NCI-H1694 treated with DMSO at 0.1 percent for 48 hours (cell line): ENCODE results near the gene MYO1A.
A peak's percentile ranks its signal among the peaks of the same experiment; 100 is the strongest.

ENCODE experiments used
- DNase-seq: peaks from one replicate; lab custom pipeline; 2025; lab: John Stamatoyannopoulos, UW

The MYO1A gene

DNA sequence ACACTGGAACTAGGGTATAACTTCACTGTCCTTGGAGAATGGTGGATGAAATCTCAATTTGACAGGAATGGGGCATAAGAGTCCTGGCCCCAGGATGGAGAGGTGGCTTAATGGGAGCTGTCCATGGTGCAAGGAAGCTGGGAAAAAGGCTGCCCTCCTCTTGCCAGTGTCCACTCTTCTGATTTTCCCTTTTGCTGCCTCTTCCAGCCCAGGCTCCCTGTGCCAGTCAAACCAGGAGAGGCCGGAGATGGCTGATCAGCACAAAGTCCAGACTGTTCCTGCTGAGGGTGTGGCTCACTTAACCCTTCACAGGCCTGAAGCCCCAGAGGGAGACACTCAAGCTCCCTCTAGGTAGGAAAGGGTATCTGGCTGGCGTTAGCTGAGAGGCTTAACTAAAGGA is at the start of gene MYO1A:
Gene MYO1A, minus strand, starts transcription at position 240 of the 400 bp plus-strand sequence. CDS start 1,806 bp downstream, outside the sequence.
- no peak for DNase-seq

GRCh38 chr12:57099047-57099714 is 49.3 kb upstream of the MYO1A start:
- no peak for DNase-seq

- no peak for DNase-seq
Measured at GRCh38 chr12:57098546-57098945, 48.6 kb upstream of the MYO1A start.

GRCh38 chr12:57097554-57097835 is 47.6 kb upstream of the MYO1A start:
- DNase-seq: no peak

- no peak for DNase-seq
Measured at GRCh38 chr12:57096748-57097553, 47.0 kb upstream of the MYO1A start.

DNA sequence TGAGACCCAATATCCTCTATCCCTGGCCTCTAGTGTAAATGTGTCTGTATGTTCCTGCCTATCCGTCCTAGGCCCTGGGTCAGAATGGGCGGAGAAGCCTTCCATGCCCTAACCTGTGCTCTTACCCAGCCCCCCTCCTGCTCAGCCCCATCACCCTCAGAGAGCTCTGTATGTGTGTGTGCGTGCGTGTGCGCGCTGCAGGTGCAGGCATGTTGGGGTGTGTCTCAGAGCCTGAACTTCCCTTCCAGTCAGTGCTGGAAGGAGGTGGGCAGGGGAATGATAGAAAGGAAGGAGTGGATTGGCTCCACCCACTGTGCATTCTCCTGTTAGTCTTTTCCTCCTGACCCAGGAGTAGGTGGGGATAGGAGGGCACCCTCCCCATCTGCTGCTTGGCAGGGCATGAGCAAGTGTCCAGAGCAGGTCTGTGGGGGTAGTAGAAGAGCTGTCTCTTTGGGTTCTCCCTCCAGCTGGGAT is 46.2 kb upstream of the MYO1A start:
- DNase-seq: no peak

GRCh38 chr12:57095440-57095839 is 45.5 kb upstream of the MYO1A start:
- no peak for DNase-seq

- DNase-seq: no peak
Measured at GRCh38 chr12:57094208-57095160, 44.6 kb upstream of the MYO1A start.

DNA sequence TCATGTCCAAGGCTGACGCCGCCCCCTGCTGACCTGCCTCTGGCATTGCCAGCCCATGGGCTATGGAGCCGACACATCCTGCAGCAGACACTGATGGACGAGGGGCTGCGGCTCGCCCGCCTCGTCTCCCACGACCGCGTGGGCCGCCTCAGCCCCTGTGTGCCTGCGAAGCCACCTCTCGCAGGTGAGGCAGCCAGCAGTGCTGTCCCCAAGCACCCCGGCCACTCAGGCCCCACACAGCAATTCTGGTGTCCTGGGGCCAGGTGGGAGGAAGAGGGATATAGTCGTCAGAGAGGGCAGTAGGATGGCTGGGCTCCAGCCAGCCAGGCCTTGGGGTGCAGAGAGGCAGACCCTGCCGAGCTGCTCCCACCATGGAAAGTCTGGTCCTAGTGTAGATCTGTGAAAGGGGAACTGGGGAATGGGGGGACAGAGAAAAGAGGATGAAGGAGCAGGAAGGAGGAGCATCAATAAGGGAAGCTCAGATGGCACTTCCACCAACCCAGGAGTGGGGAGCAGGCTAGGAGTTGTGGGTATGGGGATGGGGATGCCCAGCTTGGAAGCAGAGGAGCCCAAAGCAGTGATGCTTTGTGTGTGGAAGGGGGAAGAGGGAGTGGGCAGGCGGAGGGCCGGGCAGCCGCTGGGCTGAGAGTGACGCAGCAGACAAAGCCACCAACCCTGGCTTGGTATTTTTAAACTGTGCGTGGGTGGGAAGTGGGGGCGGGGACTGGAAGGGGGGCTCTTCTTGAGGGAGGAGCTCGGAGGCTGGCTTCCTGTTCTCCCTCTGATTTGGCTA is 43.7 kb upstream of the MYO1A start:
- DNase-seq: no peak

- DNase-seq: no peak
Measured at GRCh38 chr12:57092876-57093414, 43.0 kb upstream of the MYO1A start.

GRCh38 chr12:57092529-57092862 is 42.6 kb upstream of the MYO1A start:
- DNase-seq: no peak

GRCh38 chr12:57091638-57092528 is 42.0 kb upstream of the MYO1A start:
- no peak for DNase-seq

DNA sequence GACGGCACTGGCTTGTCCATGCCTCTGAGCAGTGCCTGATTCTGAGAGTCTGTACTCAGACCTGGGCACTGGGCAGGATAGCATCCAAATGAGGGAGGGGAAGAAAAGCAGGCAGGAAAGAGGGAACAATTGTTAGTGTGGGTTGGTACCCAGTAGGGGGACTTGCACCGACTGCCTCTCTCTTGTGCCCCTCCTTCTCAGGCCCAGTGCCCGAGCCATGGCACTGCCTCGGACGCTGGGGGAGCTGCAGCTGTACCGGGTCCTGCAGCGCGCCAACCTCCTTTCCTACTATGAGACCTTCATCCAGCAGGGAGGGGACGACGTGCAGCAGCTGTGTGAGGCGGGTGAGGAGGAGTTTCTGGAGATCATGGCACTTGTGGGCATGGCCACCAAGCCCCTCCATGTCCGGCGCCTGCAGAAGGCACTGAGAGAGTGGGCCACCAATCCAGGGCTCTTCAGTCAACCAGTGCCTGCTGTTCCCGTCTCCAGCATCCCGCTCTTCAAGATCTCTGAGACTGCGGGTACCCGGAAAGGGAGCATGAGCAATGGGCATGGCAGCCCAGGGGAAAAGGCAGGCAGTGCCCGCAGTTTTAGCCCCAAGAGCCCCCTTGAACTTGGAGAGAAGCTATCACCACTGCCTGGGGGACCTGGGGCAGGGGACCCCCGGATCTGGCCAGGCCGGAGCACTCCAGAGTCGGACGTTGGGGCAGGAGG is 41.2 kb upstream of the MYO1A start:
- no peak for DNase-seq

GRCh38 chr12:57090490-57090889 is 40.6 kb upstream of the MYO1A start:
- no peak for DNase-seq

- no peak for DNase-seq
Measured at GRCh38 chr12:57089271-57090245, 39.6 kb upstream of the MYO1A start.

DNA sequence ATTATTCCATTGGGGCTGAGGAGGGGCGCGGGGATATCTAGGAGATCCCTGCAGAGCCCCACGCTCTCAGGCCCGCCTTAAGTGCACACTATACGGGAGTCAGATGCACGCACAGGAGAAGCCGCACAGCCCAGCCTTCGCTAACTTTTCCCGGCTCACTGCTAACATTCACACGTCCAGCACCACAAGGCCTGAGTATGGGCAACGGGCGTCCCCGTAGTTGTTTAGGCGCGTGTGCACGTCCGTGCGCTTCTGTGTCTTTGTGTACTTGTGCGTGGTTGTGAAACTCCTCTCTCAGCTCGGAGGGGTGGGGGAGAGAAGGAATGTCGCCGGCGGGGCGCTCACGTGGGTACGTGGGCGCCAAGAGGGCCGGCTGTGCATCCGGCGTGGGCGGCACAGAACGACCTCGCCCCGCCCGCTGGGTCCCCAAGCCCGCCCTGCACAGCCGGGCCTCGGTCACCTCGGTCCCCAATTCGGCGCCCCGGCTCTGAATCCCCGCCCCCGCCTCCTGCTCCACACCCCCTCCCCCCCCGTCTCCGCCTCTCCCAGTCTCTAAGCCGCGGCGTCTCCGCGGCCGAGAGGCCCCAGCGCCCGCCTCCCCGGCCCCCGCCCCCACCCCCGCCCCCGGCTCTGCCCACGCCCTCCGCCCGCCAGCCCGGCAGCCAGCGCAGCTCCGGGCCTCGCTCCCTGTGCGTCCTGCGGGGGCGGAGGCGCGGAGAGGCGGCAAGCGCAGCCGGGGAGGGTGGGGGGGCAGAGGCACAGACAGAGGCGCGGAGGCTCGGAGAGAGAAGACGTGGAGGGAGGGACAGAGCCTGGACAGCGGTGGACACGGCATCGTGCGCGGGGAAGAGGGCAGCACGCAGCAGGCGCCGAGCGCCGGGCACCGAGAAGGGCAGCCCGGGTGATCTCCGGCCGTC is 38.7 kb upstream of the MYO1A start, which contains the start of gene NAB2:
Gene NAB2, plus strand, starts transcription at position 761 of the 917 bp plus-strand sequence. CDS start 158 bp downstream, outside the sequence.
- peak; percentile 75 for DNase-seq

GRCh38 chr12:57087691-57088353 is 37.9 kb upstream of the MYO1A start:
- DNase-seq: peak; percentile 47
